DOHH2 (cell line): ENCODE measurements around the gene MYH15.

Experiments used
- H3F3A ChIP-seq: fragments of 200-600 bp; sonication (generic), shearing (Covaris generic); 2 replicates; pipeline ENCODE4 v1.6.0; 2016; ENCODE audit warnings: antibody characterized with exemption, mild to moderate bottlenecking; ENCODE audit not compliant: control insufficient read depth, insufficient read depth
- H3K27ac ChIP-seq: fragments of 200-600 bp; sonication (generic); 2 replicates; pipeline ENCODE4 v1.5.1; 2014; ENCODE audit warnings: low read depth, mild to moderate bottlenecking, low read length, moderate library complexity
- H3K27me3 ChIP-seq: fragments of 200-600 bp; sonication (generic); 2 replicates; pipeline ENCODE4 v1.6.1; 2014; ENCODE audit warnings: mild to moderate bottlenecking, low read length, mixed read lengths; ENCODE audit not compliant: control insufficient read depth
- H3K36me3 ChIP-seq: fragments of 200-600 bp; sonication (generic); 2 replicates; pipeline ENCODE4 v1.6.1; 2014; ENCODE audit warnings: mild to moderate bottlenecking, low read length, moderate library complexity, mixed read lengths; ENCODE audit not compliant: control insufficient read depth
- H3K4me1 ChIP-seq: fragments of 200-600 bp; sonication (generic); 2 replicates; pipeline ENCODE4 v1.6.1; 2014; ENCODE audit warnings: mild to moderate bottlenecking, low read length, mixed read lengths; ENCODE audit not compliant: control insufficient read depth
- H3K4me2 ChIP-seq: fragments of 200-600 bp; sonication (generic); 2 replicates; pipeline ENCODE4 v1.6.0; 2014; ENCODE audit warnings: mild to moderate bottlenecking, low read length, moderate library complexity
- H3K4me3 ChIP-seq: fragments of 200-600 bp; sonication (generic); 2 replicates; pipeline ENCODE4 v1.5.1; 2014; ENCODE audit warnings: mild to moderate bottlenecking, low read length, mixed read lengths
- H3K79me2 ChIP-seq: fragments of 200-600 bp; sonication (generic); 2 replicates; pipeline ENCODE4 v1.6.1; 2014; ENCODE audit warnings: mild to moderate bottlenecking, low read length, mixed read lengths; ENCODE audit not compliant: control insufficient read depth
- H3K9me2 ChIP-seq: fragments of 200-600 bp; sonication (generic); replicated peaks from 2 replicates; pipeline ENCODE4 v1.6.1; 2014; ENCODE audit warnings: mild to moderate bottlenecking, low read length, mixed read lengths; ENCODE audit not compliant: control insufficient read depth
- H3K9me3 ChIP-seq: fragments of 200-600 bp; sonication (generic); 2 replicates; pipeline ENCODE4 v1.6.1; 2014; ENCODE audit warnings: antibody characterized with exemption, low read length, mixed read lengths; ENCODE audit not compliant: control insufficient read depth, insufficient read depth
- H4K20me1 ChIP-seq: fragments of 200-600 bp; sonication (generic); 2 replicates; pipeline ENCODE4 v1.6.0; 2014; ENCODE audit warnings: low read depth, mild to moderate bottlenecking, antibody characterized with exemption, low read length, moderate library complexity; ENCODE audit not compliant: control insufficient read depth, insufficient read depth
- EZH2phosphoT487 ChIP-seq: fragments of 200-600 bp; sonication (generic); IDR thresholded peaks from 2 replicates; pipeline ENCODE4 v1.6.1; 2017; ENCODE audit warnings: borderline replicate concordance, mild to moderate bottlenecking, antibody characterized with exemption, low read length, moderate library complexity, mixed read lengths
- TF ChIP-seq, protein P1 (sequence below): fragments of 200-600 bp; sonication (generic); IDR thresholded peaks from one replicate; pipeline ENCODE4 v1.5.1; 2014; ENCODE audit warnings: antibody characterized with exemption, mild to moderate bottlenecking, low read depth, low read length; ENCODE audit not compliant: poor library complexity, severe bottlenecking

The MYH15 gene

GRCh38 chr3:108450444-108450843 lies 60.0 kb downstream of the MYH15 start:
- Histone ChIP-seq H3K4me2 (no peak overlapping the region), H4K20me1 (no peaks in the 10 kb centered on the region), H3K79me2 (no peaks in the 10 kb centered on the region), H3F3A (0 out of 2 replicates have a peak, but pooled peaks cover 8% of the 10 kb centered on the region), H3K27me3 (no peaks in the 10 kb centered on the region), H3K9me3 (peaks cover 26% of the 10 kb centered on the region; the same call in 1 of the 2 replicates), H3K27ac (no peak overlapping the region), H3K4me3 (no peak overlapping the region), H3K4me1 (peaks cover 13% of the 10 kb centered on the region), H3K9me2 (no peaks in the 10 kb centered on the region), H3K36me3 (0 out of 2 replicates have a peak, but pooled peaks cover 4% of the 10 kb centered on the region)
- TF ChIP-seq EZH2phosphoT487 = no peak
- TF ChIP-seq, protein P1, sequence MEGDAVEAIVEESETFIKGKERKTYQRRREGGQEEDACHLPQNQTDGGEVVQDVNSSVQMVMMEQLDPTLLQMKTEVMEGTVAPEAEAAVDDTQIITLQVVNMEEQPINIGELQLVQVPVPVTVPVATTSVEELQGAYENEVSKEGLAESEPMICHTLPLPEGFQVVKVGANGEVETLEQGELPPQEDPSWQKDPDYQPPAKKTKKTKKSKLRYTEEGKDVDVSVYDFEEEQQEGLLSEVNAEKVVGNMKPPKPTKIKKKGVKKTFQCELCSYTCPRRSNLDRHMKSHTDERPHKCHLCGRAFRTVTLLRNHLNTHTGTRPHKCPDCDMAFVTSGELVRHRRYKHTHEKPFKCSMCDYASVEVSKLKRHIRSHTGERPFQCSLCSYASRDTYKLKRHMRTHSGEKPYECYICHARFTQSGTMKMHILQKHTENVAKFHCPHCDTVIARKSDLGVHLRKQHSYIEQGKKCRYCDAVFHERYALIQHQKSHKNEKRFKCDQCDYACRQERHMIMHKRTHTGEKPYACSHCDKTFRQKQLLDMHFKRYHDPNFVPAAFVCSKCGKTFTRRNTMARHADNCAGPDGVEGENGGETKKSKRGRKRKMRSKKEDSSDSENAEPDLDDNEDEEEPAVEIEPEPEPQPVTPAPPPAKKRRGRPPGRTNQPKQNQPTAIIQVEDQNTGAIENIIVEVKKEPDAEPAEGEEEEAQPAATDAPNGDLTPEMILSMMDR = no peak

- Histone ChIP-seq H4K20me1 (no peaks in the 10 kb centered on the region), H3K9me3 (peaks cover 26% of the 10 kb centered on the region; the same call in 1 of the 2 replicates), H3K9me2 (no peaks in the 10 kb centered on the region), H3K27me3 (no peaks in the 10 kb centered on the region), H3K4me2 (peak overlapping the region; percentile 44), H3K4me3 (no peak overlapping the region), H3F3A (0 out of 2 replicates have a peak, but pooled peaks cover 8% of the 10 kb centered on the region), H3K27ac (peak overlapping the region; percentile 61), H3K36me3 (0 out of 2 replicates have a peak, but pooled peaks cover 4% of the 10 kb centered on the region), H3K4me1 (peaks cover 13% of the 10 kb centered on the region), H3K79me2 (no peaks in the 10 kb centered on the region)
- TF ChIP-seq, protein P1 = no peak
- TF ChIP-seq EZH2phosphoT487 = no peak
Observed at GRCh38 chr3:108448593-108448992, 61.8 kb downstream of the MYH15 start.

DNA sequence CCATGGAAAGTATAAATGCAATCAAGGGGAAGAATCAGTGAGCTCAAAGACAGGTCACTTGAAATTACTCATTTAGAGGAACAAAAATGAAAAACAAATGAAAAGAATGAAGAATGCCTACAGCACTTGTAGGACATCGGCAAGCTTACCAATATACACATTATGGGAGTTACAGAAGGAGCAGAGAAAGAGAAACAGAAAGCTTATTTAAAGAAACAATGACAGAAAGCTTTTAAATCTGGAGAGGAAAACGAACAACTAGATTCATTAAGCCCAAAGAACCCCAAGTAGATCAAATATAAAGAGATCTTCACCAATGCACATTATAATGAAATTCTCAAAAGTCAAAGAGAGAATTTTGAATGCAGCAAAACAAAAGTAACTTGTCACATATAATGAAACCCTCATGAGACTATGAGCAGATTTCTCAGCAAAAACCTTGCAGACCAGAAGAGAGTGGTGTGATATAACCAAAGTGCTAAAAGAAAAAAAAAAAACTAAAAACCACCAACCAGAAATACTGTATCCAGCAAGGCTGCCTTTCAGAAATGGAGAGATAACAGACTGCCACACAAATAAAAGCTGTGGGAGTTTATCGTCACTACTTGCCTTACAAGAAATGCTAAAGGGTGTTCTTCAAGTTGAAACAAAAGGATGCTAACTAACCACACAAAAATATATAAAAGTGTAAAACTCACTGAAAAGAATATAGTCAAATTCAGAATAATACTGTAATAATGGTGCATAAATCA lies 63.1 kb downstream of the MYH15 start:
- Histone ChIP-seq H3K4me1 (peaks cover 13% of the 10 kb centered on the region), H3K9me3 (peaks cover 26% of the 10 kb centered on the region; the same call in 1 of the 2 replicates), H3K36me3 (0 out of 2 replicates have a peak, but pooled peaks cover 4% of the 10 kb centered on the region), H3K4me3 (no peak overlapping the region), H4K20me1 (no peaks in the 10 kb centered on the region), H3K4me2 (no peak overlapping the region), H3F3A (0 out of 2 replicates have a peak, but pooled peaks cover 8% of the 10 kb centered on the region), H3K27ac (no peak overlapping the region), H3K79me2 (no peaks in the 10 kb centered on the region), H3K27me3 (no peaks in the 10 kb centered on the region), H3K9me2 (no peaks in the 10 kb centered on the region)
- TF ChIP-seq, protein P1 = no peak
- TF ChIP-seq EZH2phosphoT487 = no peak
